CD14-positive monocyte (primary cell): ENCODE results near the gene ZNF729. TPM values are rescaled to one million over a fixed set of nuclear protein-coding genes. Genes with fewer than 3 reads are reported as not detected.
"Not testable (repeated sequence)": the region's sequence is repeated elsewhere in the genome, so short reads cannot be mapped to it uniquely, and the experiment has no call there.

Source experiments
- DNase-seq, 3 donors: peaks; one replicate each; pipeline ENCODE4 v3.0.0-alpha.2; 2011 to 2022
- H2AFZ ChIP-seq: 2 replicates; pipeline ENCODE4 v1.6.0; 2012; ENCODE audit warnings: mild to moderate bottlenecking, low read depth, low read length, inconsistent platforms; ENCODE audit not compliant: insufficient read depth, poor library complexity, severe bottlenecking
- H3K27ac ChIP-seq, 2 donors: 1 replicate in 1 of 2; 2 replicates in 1 of 2; pipeline ENCODE4 v1.5.1; 2012 to 2013; ENCODE audit warnings: low read length in 2 of 2, control low read depth in 1 of 2, inconsistent platforms in 1 of 2, low read depth in 1 of 2, mild to moderate bottlenecking in 1 of 2
- H3K27me3 ChIP-seq, 2 donors: one replicate each; pipeline versions ENCODE4 v1.6.0 to v1.6.1; 2011 to 2013; ENCODE audit warnings: low read length in 2 of 2; ENCODE audit not compliant: control insufficient read depth in 2 of 2, insufficient read depth in 2 of 2
- H3K36me3 ChIP-seq, 2 donors: replicated peaks in 1 of 2; 1 replicate in 1 of 2; 2 replicates in 1 of 2; pipeline versions ENCODE4 v1.5.1 to v1.6.1; 2012 to 2013; ENCODE audit warnings: low read length in 2 of 2, control low read depth in 1 of 2, inconsistent platforms in 1 of 2, mild to moderate bottlenecking in 1 of 2; ENCODE audit not compliant: insufficient read depth in 2 of 2, control insufficient read depth in 1 of 2
- H3K4me1 ChIP-seq, 2 donors: 1 replicate in 1 of 2; 2 replicates in 1 of 2; pipeline versions ENCODE4 v1.5.1 to v1.6.1; 2012 to 2013; ENCODE audit warnings: low read length in 2 of 2, control low read depth in 1 of 2, inconsistent platforms in 1 of 2, mild to moderate bottlenecking in 1 of 2, moderate library complexity in 1 of 2; ENCODE audit not compliant: insufficient read depth in 2 of 2, control insufficient read depth in 1 of 2
- H3K4me2 ChIP-seq: replicated peaks from 2 replicates; pipeline ENCODE3; 2012; ENCODE audit warnings: low read length, moderate library complexity, mild to moderate bottlenecking; ENCODE audit not compliant: poor library complexity, severe bottlenecking; ENCODE audit errors: extremely low read depth
- H3K4me3 ChIP-seq, 3 experiments: fragments of 200-600 bp in 1 of 3; sonication (generic) in 1 of 3; replicated peaks in 1 of 3; 1 replicate in 2 of 3; 2 replicates in 1 of 3; pipeline ENCODE4 v1.5.1; 2011 to 2013; ENCODE audit warnings: low read length in 3 of 3, mild to moderate bottlenecking in 3 of 3, control low read depth in 2 of 3, low read depth in 2 of 3, inconsistent platforms in 1 of 3, moderate library complexity in 1 of 3
- H3K79me2 ChIP-seq: 2 replicates; pipeline ENCODE4 v1.6.0; 2012; ENCODE audit warnings: mild to moderate bottlenecking, control low read depth, inconsistent platforms, low read length, moderate library complexity; ENCODE audit not compliant: insufficient read depth
- H3K9ac ChIP-seq: 2 replicates; pipeline ENCODE4 v1.6.0; 2017; ENCODE audit warnings: low read length, mild to moderate bottlenecking; ENCODE audit not compliant: insufficient read depth, poor library complexity, severe bottlenecking
- H3K9me3 ChIP-seq, 2 donors: replicated peaks in 1 of 2; 1 replicate in 1 of 2; 2 replicates in 1 of 2; pipeline versions ENCODE4 v1.5.1 to v1.6.1; 2012 to 2013; ENCODE audit warnings: low read length in 2 of 2, control low read depth in 1 of 2; ENCODE audit not compliant: control insufficient read depth in 1 of 2, insufficient read depth in 1 of 2
- H4K20me1 ChIP-seq: 2 replicates; pipeline ENCODE4 v1.6.0; 2012; ENCODE audit warnings: mild to moderate bottlenecking, low read length, control low read depth, moderate library complexity; ENCODE audit not compliant: insufficient read depth
- H3K27ac Mint-ChIP-seq, 7 donors: one replicate each; pipeline ENCODE4 v1.8.0; 2020; ENCODE audit warnings: mild to moderate bottlenecking in 7 of 7, mixed read lengths in 7 of 7, moderate library complexity in 6 of 7, inconsistent platforms in 2 of 7
- H3K27me3 Mint-ChIP-seq, 3 donors: one replicate each; pipeline ENCODE4 v1.8.0; 2021 to 2022; ENCODE audit warnings: low read depth in 3 of 3, mild to moderate bottlenecking in 3 of 3, mixed read lengths in 3 of 3, moderate library complexity in 3 of 3, inconsistent platforms in 1 of 3
- H3K36me3 Mint-ChIP-seq, 2 donors: one replicate each; pipeline ENCODE4 v1.8.0; 2020; ENCODE audit warnings: mixed read lengths in 2 of 2, inconsistent platforms in 1 of 2, mild to moderate bottlenecking in 1 of 2
- H3K4me1 Mint-ChIP-seq: one replicate; pipeline ENCODE4 v1.8.0; 2020; ENCODE audit warnings: mild to moderate bottlenecking, mixed read lengths
- H3K4me3 Mint-ChIP-seq, 2 donors: one replicate each; pipeline ENCODE4 v1.8.0; 2020; ENCODE audit warnings: mild to moderate bottlenecking in 2 of 2, mixed read lengths in 2 of 2, moderate library complexity in 1 of 2
- H3K9me3 Mint-ChIP-seq, 7 donors: one replicate each; pipeline ENCODE4 v1.8.0; 2020 to 2022; ENCODE audit warnings: mixed read lengths in 7 of 7, mild to moderate bottlenecking in 6 of 7, moderate library complexity in 6 of 7, inconsistent platforms in 2 of 7
- CTCF ChIP-seq: fragments of 200-600 bp; IDR thresholded peaks from one replicate; pipeline ENCODE4 v1.8.0; 2022; ENCODE audit warnings: antibody characterized with exemption, mild to moderate bottlenecking
- WGBS: methylation state at CpG from one replicate; pipeline ENCODE4 v1.1.5; 2013; ENCODE audit warnings: missing lambda C conversion rate; ENCODE audit not compliant: insufficient coverage; 5-methylcytosine and 5-hydroxymethylcytosine counted together
- intact Hi-C, 2 donors: fragments of 100-400 bp; cut with micrococcal nuclease; formaldehyde crosslinking; loops; one replicate each; pipeline versions ENCODE4 v1.15.0 to v1.15.1; 2023
- polyA plus RNA-seq, 3 donors: library from polyadenylated mRNA; depleted of rRNA in 1 of 3; unstranded in 2 of 3; stranded (reverse) in 1 of 3; fragments of 300-500 nt in 2 of 3; fragments of >200 nt in 1 of 3; fragmentation: Illumina TruSeq in 2 of 3; gene quantifications; 1 replicate in 2 of 3; 2 replicates in 1 of 3; pipeline ENCODE4 v1.2.3, GENCODE V29; 2012 to 2021

The ZNF729 gene
- polyA plus RNA-seq, 3 donors, result not detected

- Histone ChIP-seq H2AFZ (no peak overlapping the region), H3K4me1 (no peaks in the 10 kb centered on the region), H3K79me2 (no peaks in the 10 kb centered on the region), H3K4me3 (no peak overlapping the region), H3K4me2 (no peak overlapping the region), H3K36me3 (no peaks in the 10 kb centered on the region), H3K27me3 (no peaks in the 10 kb centered on the region), H4K20me1 (no peaks in the 10 kb centered on the region), H3K27ac (no peak overlapping the region), H3K9ac (no peak overlapping the region), H3K9me3 (peaks cover 72 to 73% of the 10 kb centered on the region in 2 donors)
- peaks cover 33 to 68% (median 56%) of the 10 kb centered on the region in 7 donors for H3K9me3 Mint-ChIP-seq
- H3K4me3 Mint-ChIP-seq, result no peak overlapping the region
- WGBS, result 100% methylated on average over 1 of the region's 5 CpGs
- H3K27ac Mint-ChIP-seq, result no peak overlapping the region
- no peak for TF ChIP-seq CTCF
- no peak for DNase-seq
- intact Hi-C loops, result no loop called here
- no peaks in the 10 kb centered on the region for H3K4me1 Mint-ChIP-seq
- peaks cover 0 to 1% (median 0%) of the 10 kb centered on the region in 3 donors for H3K27me3 Mint-ChIP-seq
- no peaks in the 10 kb centered on the region for H3K36me3 Mint-ChIP-seq
Observed at GRCh38 chr19:22263121-22263520, 23.1 kb upstream of the ZNF729 start.

DNA sequence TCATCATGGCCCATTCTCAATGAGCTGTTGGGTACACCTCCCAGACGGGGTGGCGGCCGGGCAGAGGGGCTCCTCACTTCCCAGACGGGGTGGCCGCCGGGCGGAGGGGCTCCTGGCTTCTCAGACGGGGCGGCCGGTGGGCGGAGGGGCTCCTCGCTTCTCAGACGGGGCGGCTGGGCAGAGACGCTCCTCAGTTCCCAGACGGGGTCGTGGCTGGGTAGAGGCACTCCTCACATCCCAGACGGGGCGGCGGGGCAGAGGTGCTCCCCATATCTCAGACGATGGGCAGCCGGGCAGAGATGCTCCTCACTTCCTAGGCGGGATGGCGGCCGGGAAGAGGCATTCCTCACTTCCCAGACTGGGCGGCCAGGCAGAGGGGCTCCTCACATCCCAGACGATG is 35.3 kb downstream of the ZNF729 start:
- H3K4me1 Mint-ChIP-seq, H3K36me3 Mint-ChIP-seq, H3K36me3 ChIP-seq, H3K4me1 ChIP-seq, H3K27me3 Mint-ChIP-seq, H3K9ac ChIP-seq, H2AFZ ChIP-seq, H3K4me3 ChIP-seq, H3K79me2 ChIP-seq, H4K20me1 ChIP-seq, intact Hi-C loops, H3K4me2 ChIP-seq, DNase-seq, H3K27me3 ChIP-seq, H3K27ac ChIP-seq, H3K4me3 Mint-ChIP-seq, H3K27ac Mint-ChIP-seq: not testable (repeated sequence)
- H3K9me3 Mint-ChIP-seq, result peaks cover 29 to 50% (median 45%) of the 10 kb centered on the region in 7 donors
- H3K9me3 ChIP-seq, result peaks cover 43 to 73% of the 10 kb centered on the region in 2 donors
- 89% methylated on average over 11 of the region's 27 CpGs for WGBS
